Measurements from ENCODE around the gene TMEM256.

Gene TMEM256

DNA sequence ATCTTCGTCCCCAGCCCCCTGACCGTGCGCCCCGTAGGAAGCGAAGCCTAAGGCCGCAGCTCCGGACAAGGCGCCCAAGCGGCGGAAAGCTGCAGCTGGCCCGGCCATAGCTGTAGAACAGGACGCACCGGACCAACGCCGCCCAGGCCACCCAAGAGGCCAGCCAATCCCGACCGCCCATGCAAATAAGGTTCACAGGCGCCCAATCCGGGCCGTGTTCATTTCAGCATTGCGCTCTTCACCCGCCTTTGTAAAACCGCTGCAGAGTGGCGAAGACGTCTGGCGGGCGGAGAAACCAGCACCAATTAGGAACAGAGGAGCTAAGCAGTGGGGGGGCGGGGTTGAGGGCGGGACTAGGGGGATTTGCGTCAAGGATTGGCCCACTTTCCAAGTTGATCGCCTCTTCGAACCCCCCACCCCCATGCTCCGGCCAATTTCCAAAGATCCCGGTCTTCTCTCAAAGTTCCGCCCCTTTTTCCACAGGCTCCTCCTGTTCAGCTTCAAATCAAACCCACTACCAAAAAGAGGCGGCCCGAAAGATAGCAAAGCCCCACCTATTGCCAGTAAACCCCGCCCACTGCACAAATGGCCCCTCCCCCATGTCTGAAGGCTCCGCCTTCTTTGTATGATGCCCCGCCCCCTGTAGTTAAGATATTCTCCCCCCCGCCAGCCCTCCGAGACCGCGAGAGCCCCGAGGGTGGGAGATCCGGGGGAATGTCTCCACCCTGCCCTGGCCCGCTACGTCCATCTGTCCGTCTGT, at the start of gene TMEM256:
TSS of gene TMEM256 (minus strand) at position 121 of the 760 bp plus-strand sequence. CDS start at position 108, 13 bp downstream.
- peak; percentile 94 to 95 for DNase-seq (ENCODE audit: low read depth in 2 of 2)

DNA sequence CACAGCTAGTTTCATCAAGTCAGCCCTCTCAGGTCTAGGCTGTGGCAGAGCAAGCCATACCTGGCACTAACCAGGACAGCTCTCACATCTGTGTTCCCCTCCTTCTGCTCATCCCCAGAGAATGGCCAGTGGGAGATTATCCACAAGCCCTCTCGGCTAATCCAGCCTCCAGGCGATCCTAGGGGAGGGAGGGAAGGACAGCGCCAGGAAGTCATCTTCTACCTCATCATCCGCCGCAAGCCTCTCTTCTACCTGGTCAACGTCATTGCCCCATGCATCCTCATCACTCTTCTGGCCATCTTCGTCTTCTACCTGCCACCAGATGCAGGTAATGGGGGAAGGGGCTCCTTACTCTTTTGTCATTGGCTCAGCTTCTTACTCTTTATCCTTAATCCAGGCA, 44.6 kb upstream of the TMEM256 start:
- no peak for DNase-seq (ENCODE audit: low read depth in 2 of 2)

DNA sequence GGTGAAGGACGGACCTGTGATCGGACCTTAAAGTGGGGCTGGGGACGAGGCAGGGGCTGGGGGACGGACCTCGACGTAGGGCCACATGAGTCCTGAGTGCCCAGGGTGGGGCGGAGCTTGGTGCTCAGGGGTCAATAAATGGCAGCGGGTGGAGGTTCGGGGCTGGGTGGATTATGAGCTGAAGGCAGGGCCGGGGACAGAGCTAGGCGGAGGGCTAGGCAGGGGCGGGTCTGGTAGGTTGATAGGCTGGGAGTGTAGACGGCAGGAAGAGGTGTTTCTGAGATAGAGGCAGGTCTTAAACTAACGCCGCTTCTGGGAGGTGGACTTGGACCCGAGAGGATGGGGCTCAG, 41.7 kb upstream of the TMEM256 start:
- DNase-seq (ENCODE audit: low read depth in 2 of 2): no peak

DNA sequence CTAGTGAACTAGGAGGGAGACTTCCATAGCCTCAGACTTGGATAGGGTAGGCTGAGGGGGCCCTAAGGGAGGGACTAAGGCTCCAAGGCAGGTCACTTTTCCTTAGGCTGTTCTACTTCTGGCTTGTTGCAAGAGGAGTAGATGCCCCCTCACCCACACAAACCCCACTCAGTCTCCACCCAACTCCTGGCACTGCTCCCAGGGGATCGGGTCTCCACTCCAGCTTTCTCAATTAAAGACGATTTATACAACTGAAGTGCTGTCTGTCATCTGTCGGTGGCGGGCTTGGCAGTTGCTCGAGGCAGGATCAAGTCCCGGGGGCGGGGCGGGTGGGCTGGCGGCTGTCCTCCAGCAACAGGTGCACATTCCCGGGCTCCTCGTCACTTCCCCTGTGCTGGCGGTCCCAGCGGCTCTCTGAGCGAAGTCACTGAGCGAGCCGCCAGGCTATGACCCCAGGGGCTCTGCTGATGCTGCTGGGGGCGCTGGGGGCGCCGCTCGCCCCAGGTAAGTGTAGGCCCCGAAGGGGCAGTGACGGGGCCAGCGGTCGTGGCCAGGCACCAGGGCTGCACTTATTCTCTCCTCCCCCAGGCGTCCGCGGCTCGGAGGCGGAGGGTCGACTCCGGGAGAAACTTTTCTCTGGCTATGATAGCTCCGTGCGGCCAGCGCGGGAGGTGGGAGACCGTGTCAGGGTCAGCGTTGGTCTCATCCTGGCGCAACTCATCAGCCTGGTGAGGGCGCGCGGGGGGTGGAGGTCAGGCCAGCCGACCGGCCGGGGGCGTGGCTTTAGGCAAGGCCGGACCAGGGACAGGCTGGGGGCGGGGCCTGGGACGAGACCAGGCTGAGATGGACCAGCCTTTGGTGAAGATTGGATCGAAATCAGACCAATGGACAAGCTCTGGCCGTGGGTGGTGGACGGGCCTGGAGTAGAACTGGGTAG, 41.1 kb upstream of the TMEM256 start, which contains the start of gene CHRNB1:
TSS of gene CHRNB1 (plus strand) at position 380 of the 937 bp plus-strand sequence. CDS start at position 447, 67 bp downstream.
- DNase-seq (ENCODE audit: low read depth in 2 of 2): no peak

DNA sequence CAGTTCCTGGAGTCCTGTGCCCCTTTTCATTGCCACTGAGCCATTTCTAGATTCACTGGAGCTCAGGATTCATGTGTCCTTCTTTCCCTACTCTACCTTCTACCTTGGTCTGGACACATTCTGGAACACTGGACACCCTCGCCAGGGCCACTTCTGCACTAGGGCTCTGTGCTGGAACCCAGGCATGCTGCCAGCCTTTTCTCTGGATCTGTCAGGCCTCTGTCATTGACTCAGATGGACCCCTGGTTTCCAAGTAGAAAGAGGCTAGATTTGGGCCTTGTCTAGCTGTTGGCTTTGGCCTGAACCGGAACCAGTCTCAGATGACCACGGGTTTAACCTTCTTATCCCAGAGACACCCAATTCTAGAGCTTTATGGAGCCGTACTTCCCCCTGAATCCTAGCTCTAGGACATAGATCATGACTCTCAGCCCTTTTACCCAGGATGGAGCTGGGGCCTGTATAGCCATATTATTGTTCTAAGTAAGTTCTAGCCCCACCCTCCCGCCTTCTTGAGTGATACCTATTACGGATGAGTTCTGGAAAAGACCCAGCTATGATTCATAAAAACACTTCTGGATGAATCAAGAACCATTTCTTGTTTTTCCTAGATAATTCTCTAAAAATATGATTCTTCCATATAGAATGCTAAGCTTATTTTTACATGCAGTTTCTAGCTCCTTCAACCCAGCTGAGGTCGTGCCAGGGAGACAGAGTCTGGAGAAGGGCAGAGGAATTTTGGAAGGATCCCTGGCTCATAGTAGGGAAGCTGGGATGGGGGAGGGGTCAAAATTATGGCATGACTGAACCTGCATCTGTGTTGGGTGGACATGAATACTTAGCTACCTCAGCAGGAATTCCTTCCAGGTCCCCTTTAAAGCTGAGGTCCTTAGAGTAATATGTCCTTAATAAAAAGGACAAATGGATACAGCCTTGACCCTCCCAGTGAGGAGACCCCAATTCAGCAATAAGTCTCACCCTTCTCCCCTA, 39.9 kb upstream of the TMEM256 start:
- no peak for DNase-seq (ENCODE audit: low read depth in 2 of 2)

DNA sequence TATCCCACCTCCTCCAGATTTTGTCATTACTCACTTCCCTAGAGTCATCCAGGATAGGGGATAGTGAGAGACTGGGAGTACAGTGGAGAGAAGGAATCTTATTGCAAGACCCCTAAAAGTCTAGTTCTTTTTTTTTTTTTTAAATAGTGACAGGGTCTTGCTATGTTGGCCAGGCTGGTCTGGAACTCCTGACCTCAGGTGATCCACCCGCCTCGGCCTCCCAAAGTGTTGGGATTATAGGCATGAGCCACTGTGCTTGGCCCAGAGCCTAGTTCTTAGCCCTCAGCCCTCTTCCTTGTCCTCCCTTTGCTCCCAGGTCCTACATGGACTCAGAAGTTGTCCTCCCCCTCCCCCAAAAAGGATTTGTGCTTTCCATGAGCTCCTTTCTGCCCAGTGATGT, 38.2 kb upstream of the TMEM256 start:
- no peak for DNase-seq (ENCODE audit: low read depth in 2 of 2)

DNA sequence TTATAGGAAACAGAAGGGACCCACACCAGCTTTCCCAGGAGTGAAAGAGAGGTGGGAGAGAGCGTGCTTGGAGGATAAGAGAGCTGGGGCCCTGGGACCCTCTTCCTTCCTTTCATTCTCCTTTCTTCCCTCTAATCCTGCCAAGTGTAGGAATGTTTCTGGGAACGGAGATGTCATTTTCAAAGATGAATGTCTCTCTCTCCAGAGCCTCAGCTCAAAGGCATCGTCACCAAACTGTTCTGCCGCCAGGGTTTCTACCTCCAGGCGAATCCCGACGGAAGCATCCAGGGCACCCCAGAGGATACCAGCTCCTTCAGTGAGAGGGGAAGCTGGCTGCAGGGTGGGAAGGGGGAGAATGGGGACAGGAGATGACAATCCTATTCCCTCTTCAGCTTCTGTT, 37.4 kb upstream of the TMEM256 start:
- no peak for DNase-seq (ENCODE audit: low read depth in 2 of 2)

DNA sequence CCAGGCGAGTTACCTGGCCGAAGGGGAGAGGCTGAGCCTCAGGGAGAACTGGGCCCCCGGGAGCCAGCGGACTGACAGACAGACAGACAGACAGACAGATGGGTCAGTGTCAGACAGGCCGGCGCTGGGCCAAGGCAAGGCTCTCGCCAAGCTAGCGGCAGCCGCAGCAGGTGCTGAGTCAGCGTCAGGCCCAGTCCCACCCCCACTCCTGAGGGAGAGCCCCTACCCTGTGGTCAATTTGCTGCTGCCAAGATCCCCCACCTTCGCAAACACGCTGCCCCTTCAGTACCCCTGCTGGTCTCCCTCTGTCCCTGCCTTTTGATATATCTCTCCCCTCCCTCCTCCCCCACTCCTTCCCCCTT, 36.9 kb upstream of the TMEM256 start:
- no peak for DNase-seq (ENCODE audit: low read depth in 2 of 2)

DNA sequence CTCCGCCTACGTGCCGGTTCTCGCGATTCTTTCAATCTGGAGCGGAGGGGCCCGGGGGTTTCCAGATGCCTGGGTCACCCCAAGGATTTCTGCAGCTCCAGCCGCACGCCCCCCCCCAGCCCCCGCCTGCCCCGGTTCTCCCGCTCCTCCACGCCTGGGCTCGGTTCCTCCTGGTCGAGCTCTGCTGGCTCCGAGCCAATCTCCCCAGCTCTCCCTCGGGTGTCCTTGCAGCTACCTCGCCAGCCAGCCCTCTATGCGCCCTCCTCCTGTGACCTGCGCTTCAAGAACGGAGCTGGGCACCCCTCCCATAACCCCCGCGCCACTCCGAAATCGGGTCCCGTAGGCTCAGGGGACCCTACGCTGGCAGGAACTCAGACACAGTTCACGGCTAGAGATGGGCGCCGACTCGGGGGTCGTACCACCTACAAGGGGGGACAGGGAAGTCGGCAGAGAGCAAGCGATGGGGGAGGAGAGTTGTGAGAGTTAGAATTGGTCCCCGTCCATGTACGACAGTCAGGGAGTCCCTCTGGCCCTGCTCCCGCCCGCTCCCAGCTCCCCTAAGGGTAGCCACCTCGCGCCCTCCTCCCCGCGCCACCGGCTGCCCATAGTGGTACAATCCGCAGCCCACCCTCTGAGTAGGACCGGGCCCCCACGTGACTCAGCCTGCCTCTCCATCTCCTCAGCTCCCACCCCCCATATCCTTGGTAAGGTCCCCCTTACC, 36.4 kb upstream of the TMEM256 start:
- no peak for DNase-seq (ENCODE audit: low read depth in 2 of 2)

DNA sequence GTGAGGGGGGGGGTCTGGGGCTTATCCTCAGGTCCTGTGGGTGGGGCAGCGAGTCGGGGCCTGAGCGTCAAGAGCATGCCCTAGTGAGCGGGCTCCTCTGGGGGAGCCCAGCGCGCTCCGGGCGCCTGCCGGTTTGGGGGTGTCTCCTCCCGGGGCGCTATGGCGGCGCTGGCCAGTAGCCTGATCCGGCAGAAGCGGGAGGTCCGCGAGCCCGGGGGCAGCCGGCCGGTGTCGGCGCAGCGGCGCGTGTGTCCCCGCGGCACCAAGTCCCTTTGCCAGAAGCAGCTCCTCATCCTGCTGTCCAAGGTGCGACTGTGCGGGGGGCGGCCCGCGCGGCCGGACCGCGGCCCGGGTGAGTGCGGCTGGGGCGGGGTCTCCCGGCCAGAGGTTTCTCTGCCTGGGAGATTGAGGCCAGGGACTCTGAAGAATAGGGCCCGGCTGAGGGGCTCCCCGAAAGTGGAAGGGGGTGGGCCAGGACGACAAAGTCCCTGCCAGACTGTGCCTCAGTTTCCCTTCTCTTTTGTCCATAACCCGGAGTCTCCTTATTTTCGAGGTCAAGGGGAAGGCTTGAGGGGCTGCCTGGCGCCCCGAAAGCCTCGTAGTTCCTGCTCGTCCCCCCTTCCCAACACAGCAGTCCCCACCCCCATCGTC, 35.7 kb upstream of the TMEM256 start, which contains the start of gene FGF11:
TSS of gene FGF11 (plus strand) at position 51 of the 651 bp plus-strand sequence. CDS start at position 160, 109 bp downstream.
- no peak for DNase-seq (ENCODE audit: low read depth in 2 of 2)

DNA sequence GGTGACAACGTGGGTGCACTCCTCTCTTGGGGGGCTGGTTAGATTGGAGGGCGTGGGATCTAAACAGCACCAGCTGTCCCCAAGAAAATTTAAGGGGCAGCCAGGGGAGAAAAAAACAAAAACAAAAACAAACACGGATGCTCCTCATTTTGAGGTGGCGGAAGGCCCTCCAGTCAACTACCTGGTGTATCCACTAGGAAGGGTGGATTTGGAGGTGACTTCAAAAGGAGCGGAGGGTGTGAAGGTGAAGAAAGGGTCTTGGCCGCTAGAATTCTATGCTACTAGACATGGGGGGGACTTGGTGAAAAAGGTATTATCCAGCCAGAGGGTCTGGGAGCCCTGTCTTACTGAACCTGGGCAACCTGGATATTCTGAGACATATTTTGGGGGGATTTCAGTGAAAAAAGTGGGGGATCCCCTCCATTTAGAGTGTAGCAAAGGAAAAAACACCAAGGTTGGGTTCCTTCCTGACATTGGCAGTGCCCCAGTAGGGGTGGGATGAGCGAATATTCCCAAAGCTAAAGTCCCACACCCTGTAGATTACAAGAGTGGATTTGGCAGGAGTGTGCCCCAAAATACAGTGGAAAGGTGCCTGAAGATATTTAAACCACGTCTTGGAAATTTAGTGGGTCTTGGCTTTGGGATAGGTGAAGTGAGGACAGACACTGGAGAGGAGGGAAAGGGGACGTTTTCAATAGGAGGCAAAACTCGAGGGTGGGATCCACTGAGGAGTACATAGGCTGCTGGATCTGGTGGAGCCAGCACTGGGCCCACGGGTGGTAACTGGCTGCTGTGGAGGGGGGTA, 35.0 kb upstream of the TMEM256 start:
- no peak for DNase-seq (ENCODE audit: low read depth in 2 of 2)

DNA sequence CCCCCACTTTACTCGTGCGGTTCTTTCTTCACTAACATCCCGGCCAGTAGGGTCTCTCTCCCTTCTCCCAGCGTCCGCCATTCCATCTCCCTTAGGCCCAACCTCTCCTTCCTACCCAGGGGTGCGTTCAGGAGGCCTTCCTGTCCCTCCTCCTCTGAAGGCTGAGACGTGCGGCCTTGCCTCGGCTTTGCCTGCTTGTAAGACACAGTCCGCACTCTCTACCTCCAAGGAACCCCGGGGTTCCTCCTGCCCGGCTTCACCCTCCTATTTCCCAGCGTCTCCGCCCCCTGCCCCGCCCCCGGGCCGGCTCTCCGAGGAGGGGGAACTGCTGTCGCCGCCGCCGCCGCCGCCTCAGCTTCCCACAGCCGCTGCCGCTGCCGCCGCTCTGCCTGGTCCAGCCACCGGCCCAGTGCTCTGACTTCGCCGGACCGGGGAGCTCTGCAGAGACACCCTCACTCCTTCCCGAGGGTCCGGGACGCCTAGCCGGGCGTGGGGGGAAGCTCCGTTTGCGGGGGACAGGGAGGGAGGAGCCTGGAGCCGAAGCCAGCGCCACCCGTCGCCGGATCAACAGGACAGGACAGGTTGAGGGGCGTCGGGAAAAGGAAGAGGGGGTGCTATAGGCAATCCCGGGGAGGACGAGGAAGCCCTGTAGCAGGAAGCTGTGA, 34.2 kb upstream of the TMEM256 start:
- peak; percentile 55 to 57 for DNase-seq (ENCODE audit: low read depth in 2 of 2)

DNA sequence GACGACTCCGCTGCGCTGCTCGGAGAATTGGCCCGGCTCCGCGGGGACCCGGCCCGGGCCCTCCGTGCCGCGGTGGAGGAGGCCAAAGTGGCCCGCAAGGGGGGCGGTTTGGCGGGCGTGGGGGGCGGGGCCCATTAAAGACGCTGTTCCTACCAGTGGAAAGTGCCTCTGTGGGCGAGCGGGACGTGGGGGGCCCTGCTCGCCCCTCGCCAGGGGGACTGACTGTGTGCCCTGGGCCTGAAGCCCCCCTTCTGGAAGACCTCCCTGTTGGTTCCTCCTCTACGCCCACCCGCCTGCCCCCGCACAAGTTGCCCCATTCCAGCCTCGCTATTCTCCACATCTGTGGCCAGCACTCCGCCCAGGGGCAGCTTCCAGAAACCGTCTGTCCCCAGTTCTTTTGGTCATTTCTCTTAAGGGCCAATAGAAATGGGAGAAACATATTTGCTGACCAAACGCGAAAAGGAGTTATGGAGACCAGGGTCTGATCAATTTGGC, 33.5 kb upstream of the TMEM256 start:
- no peak for DNase-seq (ENCODE audit: low read depth in 2 of 2)

DNA sequence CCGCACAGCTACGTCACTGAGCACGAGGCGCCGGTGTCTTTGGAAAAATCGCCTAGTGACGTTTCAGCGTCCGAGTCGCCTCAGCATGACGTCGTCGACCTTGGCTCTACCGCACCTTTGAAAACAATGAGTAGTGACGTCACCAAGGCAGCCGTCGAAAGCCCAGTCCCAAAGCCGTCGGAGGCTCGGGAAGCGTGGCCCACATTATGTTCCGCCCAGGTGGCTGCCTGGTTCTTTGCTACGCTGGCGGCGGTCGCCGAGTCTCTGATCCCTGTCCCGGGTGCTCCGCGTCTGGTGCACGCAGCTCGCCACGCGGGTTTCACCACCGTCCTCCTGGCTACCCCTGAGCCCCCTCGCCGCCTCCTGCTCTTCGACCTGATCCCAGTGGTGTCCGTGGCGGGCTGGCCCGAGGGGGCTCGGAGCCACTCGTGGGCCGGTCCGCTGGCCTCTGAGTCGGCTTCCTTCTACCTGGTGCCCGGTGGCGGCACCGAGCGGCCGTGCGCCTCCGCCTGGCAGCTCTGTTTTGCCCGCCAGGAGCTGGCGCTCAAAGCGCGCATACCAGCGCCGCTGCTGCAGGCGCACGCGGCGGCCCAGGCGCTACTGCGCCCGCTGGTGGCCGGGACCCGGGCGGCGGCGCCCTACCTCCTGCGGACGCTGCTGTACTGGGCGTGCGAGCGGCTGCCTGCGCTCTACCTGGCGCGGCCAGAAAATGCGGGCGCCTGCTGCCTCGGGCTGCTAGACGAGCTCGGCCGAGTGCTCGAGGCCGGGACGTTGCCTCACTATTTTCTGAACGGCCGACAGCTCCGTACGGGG, 32.9 kb upstream of the TMEM256 start:
- peak; percentile 69 to 76 for DNase-seq (ENCODE audit: low read depth in 2 of 2)

DNA sequence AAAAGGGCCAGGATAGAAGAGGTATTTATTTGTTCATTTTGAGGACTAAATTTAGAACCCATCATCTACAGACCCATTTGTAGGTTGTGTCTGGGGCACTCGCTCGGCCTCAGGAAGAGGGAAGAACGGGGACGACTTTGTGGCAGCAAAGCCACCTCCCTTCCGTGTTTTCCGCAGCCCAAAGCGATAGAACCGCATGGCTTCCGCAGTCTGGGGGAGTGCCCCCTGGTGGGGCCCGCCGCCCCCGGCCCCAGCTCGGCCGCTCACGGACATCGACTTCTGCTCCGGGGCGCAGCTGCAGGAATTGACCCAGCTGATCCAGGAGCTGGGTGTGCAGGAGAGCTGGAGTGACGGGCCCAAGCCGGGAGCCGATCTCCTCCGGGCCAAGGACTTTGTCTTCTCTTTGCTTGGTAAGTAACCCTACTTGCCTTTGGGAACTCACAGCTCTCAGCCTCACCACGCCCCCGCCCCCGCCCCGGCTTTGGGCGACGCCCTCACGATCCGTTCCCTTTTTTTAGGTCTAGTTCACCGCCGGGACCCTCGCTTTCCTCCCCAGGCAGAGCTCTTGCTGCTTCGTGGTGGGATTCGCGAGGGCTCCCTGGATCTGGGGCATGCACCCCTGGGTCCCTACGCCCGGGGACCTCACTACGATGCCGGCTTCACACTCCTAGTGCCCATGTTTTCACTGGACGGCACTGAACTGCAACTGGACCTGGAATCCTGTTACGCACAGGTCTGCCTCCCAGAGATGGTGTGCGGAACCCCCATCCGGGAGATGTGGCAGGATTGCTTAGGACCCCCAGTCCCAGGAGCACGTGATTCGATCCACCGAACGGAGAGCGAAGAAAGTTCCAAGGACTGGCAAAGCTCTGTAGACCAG, 32.0 kb upstream of the TMEM256 start:
- peak; percentile 44 to 51 for DNase-seq (ENCODE audit: low read depth in 2 of 2)

DNA sequence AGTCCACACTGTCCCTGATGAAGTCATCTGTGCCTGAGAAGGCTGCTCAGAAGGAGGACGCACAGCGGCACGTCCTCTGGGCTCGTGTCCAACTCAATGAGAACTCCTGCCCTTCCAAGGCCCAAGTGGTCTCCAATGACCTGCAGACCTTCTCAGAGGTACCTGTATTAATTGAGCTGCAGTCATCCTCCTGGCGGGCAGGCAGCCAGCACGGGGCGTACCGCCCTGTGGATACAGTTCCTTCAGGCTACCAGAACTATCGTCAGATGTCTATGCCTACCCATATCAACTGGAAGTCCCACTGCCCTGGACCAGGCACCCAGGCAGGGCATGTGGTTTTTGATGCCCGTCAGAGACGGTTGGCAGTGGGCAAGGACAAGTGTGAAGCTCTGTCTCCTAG, 28.4 kb upstream of the TMEM256 start:
- DNase-seq (ENCODE audit: low read depth in 2 of 2): no peak

DNA sequence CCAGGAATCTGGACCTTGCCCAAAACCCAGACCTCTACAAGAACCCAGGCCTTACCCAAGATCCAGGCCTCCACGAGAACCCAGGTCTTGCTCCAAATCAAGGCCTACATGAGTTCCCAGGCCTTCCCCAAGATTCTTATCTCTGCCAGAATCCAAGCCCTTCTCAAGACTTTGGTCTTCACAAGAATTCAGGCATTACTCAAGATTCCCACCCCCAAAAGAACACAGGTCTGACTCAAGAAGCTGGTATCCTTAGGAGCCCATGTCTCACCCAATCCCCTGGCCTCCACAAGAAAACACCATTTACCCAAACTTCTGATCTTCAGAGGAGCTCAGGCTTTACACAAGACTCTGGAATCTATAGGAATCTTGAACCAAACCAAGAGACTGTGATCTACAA, 27.3 kb upstream of the TMEM256 start:
- no peak for DNase-seq (ENCODE audit: low read depth in 2 of 2)
